Measurements from ENCODE around the gene PLAC8.
"Not testable (repeated sequence)": the region's sequence is repeated elsewhere in the genome, so short reads cannot be mapped to it uniquely, and the experiment has no call there.

Gene PLAC8

GRCh38 chr4:83074086-83074704, 40.3 kb downstream of the PLAC8 start:
- peak; percentile 54 to 55 for DNase-seq (ENCODE audit: low read depth in 2 of 2)

GRCh38 chr4:83071116-83071515, 43.4 kb downstream of the PLAC8 start:
- peak in 1 of 2 experiments; percentile 4 for DNase-seq (ENCODE audit: low read depth in 2 of 2)

GRCh38 chr4:83067058-83067639, 47.4 kb downstream of the PLAC8 start:
- DNase-seq (ENCODE audit: low read depth in 2 of 2), result no peak

GRCh38 chr4:83065266-83065665, 49.3 kb downstream of the PLAC8 start:
- no peak for DNase-seq (ENCODE audit: low read depth in 2 of 2)

- DNase-seq (ENCODE audit: low read depth in 2 of 2), result peak; percentile 48 to 52
These were observed 51.8 kb downstream of the PLAC8 start for GRCh38 chr4:83062739-83063138.

GRCh38 chr4:83054928-83055327, 59.6 kb downstream of the PLAC8 start:
- DNase-seq (ENCODE audit: low read depth in 2 of 2), result peak in 1 of 2 experiments; percentile 6

- not testable (repeated sequence) for DNase-seq (ENCODE audit: low read depth in 2 of 2)
These were observed 65.7 kb downstream of the PLAC8 start for GRCh38 chr4:83048781-83049180.

GRCh38 chr4:83046693-83047473, 67.6 kb downstream of the PLAC8 start:
- DNase-seq (ENCODE audit: low read depth in 2 of 2), result no peak

- DNase-seq (ENCODE audit: low read depth in 2 of 2), result peak in 1 of 2 experiments; percentile 25
These were observed 70.6 kb downstream of the PLAC8 start for GRCh38 chr4:83043801-83044407.

GRCh38 chr4:83043157-83043556, 71.4 kb downstream of the PLAC8 start:
- not testable (repeated sequence) for DNase-seq (ENCODE audit: low read depth in 2 of 2)

GRCh38 chr4:83040269-83040668, 74.3 kb downstream of the PLAC8 start:
- DNase-seq (ENCODE audit: low read depth in 2 of 2), result no peak

All from fibroblast of skin of left quadriceps (primary cell).